ENCODE results near the gene JMJD4. TPM values are rescaled to one million over a fixed set of nuclear protein-coding genes. Genes with fewer than 3 reads are reported as not detected.
A peak's percentile ranks its signal among the peaks of the same experiment; 100 is the strongest.

The JMJD4 gene
- total and polyA plus RNA-seq, 2 of the 4 experiments (the other 2 are of a cell fraction) = 24.6 to 28.5 TPM

DNA sequence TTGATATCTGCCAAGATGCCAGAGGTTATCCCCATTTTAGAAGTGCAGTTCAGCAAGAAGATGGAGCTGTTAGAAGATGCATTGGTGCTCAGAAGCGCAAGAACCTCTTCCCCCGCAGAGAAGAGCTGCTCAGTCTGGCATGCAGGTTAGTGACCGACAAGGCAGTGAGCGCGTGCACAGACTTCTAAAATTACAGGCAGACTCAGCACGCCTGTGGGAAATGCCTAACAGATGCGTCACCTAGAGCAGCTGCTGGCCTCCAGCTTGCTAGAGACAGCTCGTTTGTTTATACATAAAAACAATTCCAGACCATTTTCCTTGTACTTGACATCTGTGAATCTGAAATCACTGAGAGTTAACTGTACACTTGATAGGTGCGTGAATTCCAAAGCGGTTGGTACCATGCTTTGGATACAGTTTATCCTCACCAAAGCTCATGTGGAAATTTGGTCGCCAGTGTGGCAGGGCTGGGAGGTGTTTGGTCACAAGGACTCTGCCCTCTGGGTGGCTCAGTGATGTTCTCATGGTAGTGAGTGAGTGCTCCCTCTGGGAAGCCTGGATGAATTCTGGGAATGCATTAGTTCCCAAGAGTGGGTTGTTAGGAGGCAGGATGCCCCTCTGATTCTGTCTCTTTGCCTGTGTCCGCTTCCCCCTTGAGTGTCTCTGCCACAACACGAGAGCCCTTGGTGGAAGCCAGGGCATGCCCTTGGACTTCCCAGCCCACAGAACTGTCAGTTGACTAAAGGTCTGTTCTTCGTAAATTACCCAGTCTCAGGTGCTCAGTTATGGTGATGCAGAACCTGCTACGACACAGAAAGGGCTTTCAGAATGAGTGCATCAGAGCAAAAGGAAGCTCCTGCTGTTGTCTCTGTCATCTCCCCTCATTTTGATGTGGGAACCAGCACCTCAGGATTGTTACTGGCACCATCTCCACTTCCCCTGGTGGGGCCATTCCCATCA, 24.5 kb upstream of the JMJD4 start:
- peak overlapping the region; percentile 35 for H3K23ac ChIP-seq (ENCODE audit: low read depth, low read length)
- H3K56ac ChIP-seq (ENCODE audit: extremely low read depth, insufficient read depth, low read length) = no peak overlapping the region; the same call in 1 of the 2 replicates
- H3K27me3 ChIP-seq (ENCODE audit: control insufficient read depth, insufficient read depth, low read length) = no peaks in the 10 kb centered on the region
- peak overlapping the region; percentile 33 for H2AFZ ChIP-seq (replicated peaks; ENCODE audit: low read length, poor library complexity)
- peak; percentile 97 for TF ChIP-seq MXI1 (IDR thresholded peaks at IDR 0.05; ENCODE audit: borderline replicate concordance, low read depth, low read length)
- TF ChIP-seq MAFK (IDR thresholded peaks at IDR 0.05; ENCODE audit: low read depth, low read length) = peak; percentile 58; the same call in 1 of the 2 replicates
- TF ChIP-seq RCOR1 (IDR thresholded peaks at IDR 0.05; ENCODE audit: insufficient replicate concordance, low read length) = peak; percentile 97
- no peak for TF ChIP-seq NFE2L2 (IDR thresholded peaks at IDR 0.05; ENCODE audit: low read depth, low read length)
- 0 out of 2 replicates have a peak, but pooled peaks have one; percentile 8 for TF ChIP-seq RAD21 (IDR thresholded peaks at IDR 0.05; ENCODE audit: low read length)
- TF ChIP-seq FOS (IDR thresholded peaks at IDR 0.05; ENCODE audit: low read depth, low read length) = peak; percentile 93
- no peak for TF ChIP-seq POLR2A (IDR thresholded peaks at IDR 0.05; ENCODE audit: low read depth, low read length)
- TF ChIP-seq BHLHE40 (IDR thresholded peaks at IDR 0.05; ENCODE audit: low read depth, low read length) = peak; percentile 96
- TF ChIP-seq, protein P1, sequence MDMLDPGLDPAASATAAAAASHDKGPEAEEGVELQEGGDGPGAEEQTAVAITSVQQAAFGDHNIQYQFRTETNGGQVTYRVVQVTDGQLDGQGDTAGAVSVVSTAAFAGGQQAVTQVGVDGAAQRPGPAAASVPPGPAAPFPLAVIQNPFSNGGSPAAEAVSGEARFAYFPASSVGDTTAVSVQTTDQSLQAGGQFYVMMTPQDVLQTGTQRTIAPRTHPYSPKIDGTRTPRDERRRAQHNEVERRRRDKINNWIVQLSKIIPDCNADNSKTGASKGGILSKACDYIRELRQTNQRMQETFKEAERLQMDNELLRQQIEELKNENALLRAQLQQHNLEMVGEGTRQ (IDR thresholded peaks at IDR 0.05; ENCODE audit: low read depth, low read length) = no peak
- H4K8ac ChIP-seq (ENCODE audit: low read depth in 2 of 2, low read length in 2 of 2) = peak overlapping the region in 1 of 2 experiments; percentile 18; a peak in 1 of 4 replicates
- peak overlapping the region; percentile 83 for H2AK5ac ChIP-seq (ENCODE audit: low read depth, low read length)
- peaks cover 25% of the 10 kb centered on the region for H3K9me1 ChIP-seq (ENCODE audit: insufficient read depth, low read length)
- H3K18ac ChIP-seq (ENCODE audit: low read depth, low read length) = no peak overlapping the region; the same call in 1 of the 2 replicates
- dilution Hi-C loops (cut with HindIII; ENCODE audit: low sequenced_read_pairs, unreplicated experiment) (no loop called here), in situ Hi-C loops (cut with MboI; ENCODE audit: low sequenced_read_pairs) (loop anchor here (5.0 to 10.0 kb wide), 2 partner anchors 188 to 325 kb away; partner anchors contain the start of genes ARF1 and WNT9A), intact Hi-C loops (cut with micrococcal nuclease) (loop anchor here (2.0 to 5.0 kb wide), 3 partner anchors 25 to 323 kb away; partner anchors contain the start of genes ARF1, JMJD4 and SNAP47)
- peak overlapping the region; percentile 50 for H2BK120ac ChIP-seq (ENCODE audit: low read depth, low read length)
- no peak overlapping the region for H3K9ac ChIP-seq (ENCODE audit: low read depth, low read length)
- 60% methylated on average over 2 of the region's 15 CpGs; no CpG with 5 or more reads in 1 of the 2 experiments for WGBS, 2 experiments (ENCODE audit: extremely low coverage in 2 of 2, insufficient read length in 1 of 2)
- H4K91ac ChIP-seq (ENCODE audit: insufficient read depth, low read depth, low read length) = peak overlapping the region; percentile 45
- H2BK15ac ChIP-seq (ENCODE audit: low read depth, low read length) = peak overlapping the region; percentile 40; the same call in 1 of the 3 replicates
- peaks cover 19% of the 10 kb centered on the region for H3K36me3 ChIP-seq (ENCODE audit: control insufficient read depth, insufficient read depth, low read length)
- H2BK5ac ChIP-seq (ENCODE audit: low read depth, low read length, poor library complexity, severe bottlenecking) = peak overlapping the region; percentile 32
- peak overlapping the region; percentile 72 for H2AK9ac ChIP-seq (replicated peaks; ENCODE audit: low read depth, low read length, poor library complexity)
- peak overlapping the region; percentile 80 for H2BK20ac ChIP-seq (ENCODE audit: low read depth, low read length)
- POLR2A ChIA-PET (ENCODE audit: unreplicated experiment) = no interaction called here
- peak overlapping the region; percentile 34 for H3K4me2 ChIP-seq (ENCODE audit: low read depth, low read length)
- H4K5ac ChIP-seq (ENCODE audit: low read depth, low read length) = no peak overlapping the region
- peak; percentile 99 for DNase-seq
- H4K20me1 ChIP-seq (ENCODE audit: insufficient read depth, low read length) = peaks cover 44% of the 10 kb centered on the region
- peaks cover 24 to 85% of the 10 kb centered on the region in 2 experiments; a peak in 3 of 4 replicates for H3K79me1 ChIP-seq (ENCODE audit: low read depth in 1 of 2, low read length in 2 of 2)
- H3K4me3 ChIP-seq (ENCODE audit: insufficient read depth, low read depth, low read length) = no peak overlapping the region
- CTCF ChIA-PET = interaction anchor here (0.8 to 1.8 kb wide), 2 partner anchors 10 to 194 kb away, joined by 3 to 5 read pairs; no protein-coding TSS in a partner anchor
- BruUV-seq (replicated peaks) = no TSS peak
- peak overlapping the region; percentile 48; the same call in 1 of the 2 replicates for H3K27ac ChIP-seq (ENCODE audit: insufficient read depth, low read length)
- peak overlapping the region; percentile 75 for H3K14ac ChIP-seq (replicated peaks; ENCODE audit: low read depth, low read length)
- H3K4ac ChIP-seq (ENCODE audit: low read depth, low read length) = peak overlapping the region; percentile 38
- no peaks in the 10 kb centered on the region for H3K9me3 ChIP-seq (ENCODE audit: control insufficient read depth, insufficient read depth, low read length)
- peak; percentile 82 for ATAC-seq (ENCODE audit: low read depth)
- peaks cover 41% of the 10 kb centered on the region for H3K4me1 ChIP-seq (ENCODE audit: control insufficient read depth, insufficient read depth, low read length)
